ENCODE measurements around the gene TRIM37. TPM values are rescaled to one million over a fixed set of nuclear protein-coding genes. Genes with fewer than 3 reads are reported as not detected.

TRIM37 gene
- total and polyA plus RNA-seq, 2 of the 8 experiments (the other 6 are each of a cell fraction or from before 2014, with no cell fraction given), result 38.2 to 57.0 TPM

DNA sequence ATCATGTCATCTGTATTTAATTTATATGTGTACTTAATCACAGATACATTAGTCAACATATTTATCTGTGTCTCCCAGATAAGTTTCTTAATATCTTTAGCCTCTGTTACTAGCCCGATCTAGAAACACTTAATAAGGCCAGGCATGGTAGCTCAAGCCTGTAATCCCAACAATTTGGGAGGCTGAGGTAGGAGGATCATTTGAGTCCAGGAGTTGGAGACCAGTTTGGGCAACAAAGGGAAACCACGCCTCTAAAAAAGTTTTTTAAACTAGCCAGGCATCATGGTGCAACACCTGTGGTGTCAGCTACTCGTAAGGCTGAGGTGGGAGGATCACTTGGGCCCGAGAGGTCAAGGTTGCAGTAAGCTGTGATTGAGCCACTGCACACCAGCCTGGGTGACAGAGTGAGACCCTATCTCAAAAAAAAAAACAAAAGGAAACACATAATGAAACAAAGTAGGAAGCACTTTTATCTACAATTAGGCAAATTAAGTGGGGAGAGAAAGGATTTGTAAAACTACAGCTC, 39.0 kb upstream of the TRIM37 start:
- H4K20me1 ChIP-seq (replicated peaks in 1 of 2; ENCODE audit: control insufficient read depth in 1 of 2, insufficient read depth in 2 of 2, low read length in 2 of 2), result peaks cover 4 to 6% of the 10 kb centered on the region in 2 experiments
- H2AFZ ChIP-seq (ENCODE audit: low read length), result no peak overlapping the region
- no peaks in the 10 kb centered on the region for H3K27me3 ChIP-seq (replicated peaks in 1 of 4; ENCODE audit: control insufficient read depth in 3 of 4, extremely low read depth in 1 of 4, insufficient read depth in 3 of 4, low read length in 3 of 4)
- WGBS, 2 experiments (ENCODE audit: extremely low coverage in 1 of 2, insufficient coverage in 1 of 2, insufficient read length in 1 of 2, insufficient replicate concordance in 2 of 2, low coverage in 1 of 2, low lambda C conversion rate in 2 of 2, missing lambda C conversion rate in 1 of 2), result 75% methylated on average over 4 of the region's 4 CpGs; no CpG with 5 or more reads in 1 of the 2 experiments
- no peak overlapping the region for H2BK120ac ChIP-seq (replicated peaks; ENCODE audit: low read depth, low read length)
- peaks cover 1% of the 10 kb centered on the region; the same call in 1 of the 2 replicates for H3K23me2 ChIP-seq (ENCODE audit: low read depth, low read length)
- H3K4me1 ChIP-seq (replicated peaks in 1 of 4; ENCODE audit: control insufficient read depth in 3 of 4, insufficient read depth in 4 of 4, low read length in 3 of 4), result no peaks in the 10 kb centered on the region
- no peak overlapping the region for H3K23ac ChIP-seq (ENCODE audit: insufficient read length)
- no peak overlapping the region for H2BK5ac ChIP-seq (ENCODE audit: low read depth, low read length)
- H2AK5ac ChIP-seq (ENCODE audit: low read depth, low read length), result no peak overlapping the region
- no peak overlapping the region for H3K4me3 ChIP-seq (ENCODE audit: extremely low read depth in 1 of 4, insufficient read depth in 2 of 4, low read depth in 3 of 4, low read length in 4 of 4)
- H3K79me2 ChIP-seq (ENCODE audit: control insufficient read depth in 1 of 2, insufficient read depth in 2 of 2, low read length in 2 of 2), result peaks cover 12 to 91% of the 10 kb centered on the region in 2 experiments
- no peak overlapping the region for H3K27ac ChIP-seq (ENCODE audit: low read depth, low read length)
- no peak for DNase-seq (ENCODE audit: low read depth in 1 of 2, low spot score in 2 of 2)
- H3K4ac ChIP-seq (replicated peaks; ENCODE audit: insufficient read length, low read depth, low read length), result no peak overlapping the region
- H3K36me3 ChIP-seq (ENCODE audit: control insufficient read depth in 2 of 4, insufficient read depth in 4 of 4, low read length in 3 of 4), result peaks cover 0 to 3% (median 0%) of the 10 kb centered on the region in 4 experiments; a peak in 1 of 8 replicates
- no peak overlapping the region for H3K4me2 ChIP-seq (ENCODE audit: insufficient read depth in 1 of 2, low read depth in 2 of 2, low read length in 2 of 2)
- H3K18ac ChIP-seq (ENCODE audit: extremely low read depth, low read length), result no peak overlapping the region
- POLR2A ChIA-PET (ENCODE audit: partially characterized antibody), result interaction anchor here (2.3 kb wide), 1 partner anchor 9 kb away, joined by 14 read pairs; the partner anchor contains the start of genes PRR11 and SKA2
- H3K56ac ChIP-seq (replicated peaks; ENCODE audit: insufficient read length, low read depth, low read length), result no peak overlapping the region
- no peak for TF ChIP-seq POU5F1 (IDR thresholded peaks at IDR 0.05; ENCODE audit: low read depth, low read length)
- TF ChIP-seq, protein P1, sequence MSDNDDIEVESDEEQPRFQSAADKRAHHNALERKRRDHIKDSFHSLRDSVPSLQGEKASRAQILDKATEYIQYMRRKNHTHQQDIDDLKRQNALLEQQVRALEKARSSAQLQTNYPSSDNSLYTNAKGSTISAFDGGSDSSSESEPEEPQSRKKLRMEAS (IDR thresholded peaks at IDR 0.05), result no peak
- TF ChIP-seq SAP30 (IDR thresholded peaks at IDR 0.05; ENCODE audit: insufficient read depth, insufficient replicate concordance, low read length), result no peak
- no peak for TF ChIP-seq TAF1 (IDR thresholded peaks at IDR 0.05; ENCODE audit: low read depth, low read length)
- H3K79me1 ChIP-seq (ENCODE audit: low read depth, low read length), result peaks cover 2% of the 10 kb centered on the region; the same call in 1 of the 2 replicates
- no peak overlapping the region for H4K8ac ChIP-seq (ENCODE audit: extremely low read depth, insufficient read depth, low read length)
- H2BK12ac ChIP-seq (ENCODE audit: low read depth, low read length), result no peak overlapping the region
- H3K9me3 ChIP-seq (ENCODE audit: insufficient read depth in 2 of 2, low read depth in 1 of 2, low read length in 1 of 2), result no peaks in the 10 kb centered on the region
- no peak overlapping the region for H3K9ac ChIP-seq (replicated peaks in 1 of 4; ENCODE audit: extremely low read depth in 1 of 4, low read depth in 3 of 4, low read length in 3 of 4)
- H3K14ac ChIP-seq (ENCODE audit: insufficient read length), result no peak overlapping the region
- CTCF ChIA-PET (ENCODE audit: partially characterized antibody), result interaction anchor here (0.6 kb wide), 1 partner anchor 64 kb away, joined by 3 read pairs; no protein-coding TSS in a partner anchor
- no peak overlapping the region for H2BK20ac ChIP-seq (ENCODE audit: low read length)
- FAIRE-seq, result no peak
- no peak overlapping the region for H2BK15ac ChIP-seq (ENCODE audit: low read length)
- H4K5ac ChIP-seq (ENCODE audit: insufficient read length, low read depth, low read length), result no peak overlapping the region
- no peak overlapping the region for H4K91ac ChIP-seq (replicated peaks; ENCODE audit: insufficient read length, low read length)

All from H1 (cell line).